IgD-negative memory B cell (primary cell): ENCODE data around the gene WWC1. TPM values are rescaled to one million over a fixed set of nuclear protein-coding genes. Genes with fewer than 3 reads are reported as not detected.
"Not testable (repeated sequence)": the region's sequence is repeated elsewhere in the genome, so short reads cannot be mapped to it uniquely, and the experiment has no call there.

Experiments
- H3K27ac Mint-ChIP-seq, 3 donors: one replicate each; pipeline ENCODE4 v1.8.0; 2020 to 2022; ENCODE audit warnings: mild to moderate bottlenecking in 3 of 3, mixed read lengths in 3 of 3, moderate library complexity in 1 of 3
- H3K27me3 Mint-ChIP-seq: one replicate; pipeline ENCODE4 v1.8.0; 2021; ENCODE audit warnings: mixed read lengths
- H3K36me3 Mint-ChIP-seq: one replicate; pipeline ENCODE4 v1.8.0; 2020; ENCODE audit warnings: mild to moderate bottlenecking, mixed read lengths
- H3K4me1 Mint-ChIP-seq, 3 donors: one replicate each; pipeline ENCODE4 v1.8.0; 2020 to 2022; ENCODE audit warnings: mixed read lengths in 3 of 3, mild to moderate bottlenecking in 1 of 3
- H3K4me3 Mint-ChIP-seq, 4 donors: one replicate each; pipeline ENCODE4 v1.8.0; 2020 to 2022; ENCODE audit warnings: mild to moderate bottlenecking in 4 of 4, mixed read lengths in 4 of 4, moderate library complexity in 3 of 4
- H3K9me3 Mint-ChIP-seq, 3 donors: one replicate each; pipeline ENCODE4 v1.8.0; 2020 to 2021; ENCODE audit warnings: mixed read lengths in 3 of 3, mild to moderate bottlenecking in 1 of 3
- polyA plus RNA-seq: library from polyadenylated mRNA; unstranded; fragments of 300-500 nt; fragmentation: Illumina TruSeq; gene quantifications from one replicate; pipeline ENCODE4 v1.2.3, GENCODE V29; 2021

The WWC1 gene
- polyA plus RNA-seq, 1 donor from 2014 or later, result 0.09 TPM

- H3K4me1 Mint-ChIP-seq, result peaks cover 4 to 7% (median 5%) of the 10 kb centered on the region in 3 donors
- no peak overlapping the region for H3K27ac Mint-ChIP-seq
- H3K4me3 Mint-ChIP-seq, result no peak overlapping the region
- H3K9me3 Mint-ChIP-seq, result no peaks in the 10 kb centered on the region
- H3K36me3 Mint-ChIP-seq, result no peaks in the 10 kb centered on the region
- H3K27me3 Mint-ChIP-seq, result peaks cover 13% of the 10 kb centered on the region
Observed at GRCh38 chr5:168295574-168296201, 4.2 kb downstream of the WWC1 start.

DNA sequence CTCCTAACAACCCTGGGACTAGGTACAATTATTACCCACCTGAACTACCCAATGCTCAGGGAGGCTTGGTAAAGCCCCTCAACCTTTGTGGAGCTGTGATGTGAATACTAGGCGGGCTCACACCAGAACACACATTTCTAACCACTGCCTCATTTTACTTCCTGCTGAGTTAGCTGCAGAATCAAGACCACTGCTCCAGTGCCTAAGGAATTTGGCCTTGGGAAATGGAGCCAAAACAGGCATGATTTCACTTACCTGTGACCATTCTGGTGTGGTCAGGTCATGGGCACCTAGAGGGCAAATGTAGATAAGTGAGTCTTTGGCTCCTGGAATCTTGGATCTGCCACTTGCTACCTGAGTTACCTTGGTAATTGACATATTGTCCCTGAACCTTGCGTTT is 5.2 kb downstream of the WWC1 start:
- H3K4me3 Mint-ChIP-seq, result no peak overlapping the region
- H3K27ac Mint-ChIP-seq, result no peak overlapping the region
- peaks cover 13% of the 10 kb centered on the region for H3K27me3 Mint-ChIP-seq

DNA sequence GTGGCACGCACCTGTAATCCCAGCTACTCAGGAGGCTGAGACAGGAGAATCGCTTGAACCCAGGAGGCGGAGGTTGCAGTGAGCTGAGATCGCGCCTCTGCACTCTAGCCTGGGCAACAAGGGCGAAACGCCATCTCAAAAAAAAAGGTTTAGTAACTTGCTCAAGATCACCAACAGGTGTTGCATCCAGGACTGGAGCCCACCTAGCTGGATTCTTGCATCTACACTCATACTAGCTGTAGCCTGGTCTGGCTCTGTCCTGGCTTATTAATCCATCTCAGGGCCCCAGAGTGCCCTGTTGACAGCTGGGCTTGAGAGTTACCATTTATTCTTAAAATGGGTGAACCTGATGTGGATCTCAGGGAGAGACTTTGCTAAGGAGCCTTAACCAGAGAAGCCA is 7.5 kb downstream of the WWC1 start:
- Mint-ChIP-seq H3K4me1 (peaks cover 0 to 2% (median 2%) of the 10 kb centered on the region in 3 donors), H3K27ac (no peak overlapping the region), H3K36me3 (no peaks in the 10 kb centered on the region), H3K27me3 (peaks cover 3% of the 10 kb centered on the region), H3K4me3 (no peak overlapping the region), H3K9me3 (no peaks in the 10 kb centered on the region)

More for the DNA sequence above, 5.2 kb downstream of the WWC1 start:
- H3K4me1 Mint-ChIP-seq, result peaks cover 0 to 2% (median 2%) of the 10 kb centered on the region in 3 donors
- no peaks in the 10 kb centered on the region for H3K36me3 Mint-ChIP-seq
- no peaks in the 10 kb centered on the region for H3K9me3 Mint-ChIP-seq

DNA sequence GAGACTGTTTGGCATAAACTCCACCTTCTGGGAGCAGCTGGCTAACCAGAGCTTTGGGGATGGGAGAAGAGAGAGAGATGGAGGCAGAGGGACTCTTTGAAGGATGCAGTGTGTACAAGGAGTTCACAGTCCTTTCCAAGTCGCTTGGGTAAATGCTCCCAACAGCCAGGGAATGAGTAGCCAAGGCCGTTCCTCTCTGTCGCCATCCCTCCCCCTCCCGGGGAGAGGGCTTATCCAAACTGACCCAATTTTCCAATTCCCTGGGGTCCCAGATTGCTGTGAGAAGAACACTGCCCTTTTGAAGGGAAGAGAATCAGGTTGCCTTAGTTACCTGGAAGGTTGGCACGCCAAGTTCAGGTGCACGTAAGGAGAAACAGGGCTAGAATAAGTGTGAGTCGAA is 7.9 kb downstream of the WWC1 start:
- no peaks in the 10 kb centered on the region for H3K36me3 Mint-ChIP-seq
- H3K27ac Mint-ChIP-seq, result no peak overlapping the region
- no peak overlapping the region for H3K4me3 Mint-ChIP-seq

DNA sequence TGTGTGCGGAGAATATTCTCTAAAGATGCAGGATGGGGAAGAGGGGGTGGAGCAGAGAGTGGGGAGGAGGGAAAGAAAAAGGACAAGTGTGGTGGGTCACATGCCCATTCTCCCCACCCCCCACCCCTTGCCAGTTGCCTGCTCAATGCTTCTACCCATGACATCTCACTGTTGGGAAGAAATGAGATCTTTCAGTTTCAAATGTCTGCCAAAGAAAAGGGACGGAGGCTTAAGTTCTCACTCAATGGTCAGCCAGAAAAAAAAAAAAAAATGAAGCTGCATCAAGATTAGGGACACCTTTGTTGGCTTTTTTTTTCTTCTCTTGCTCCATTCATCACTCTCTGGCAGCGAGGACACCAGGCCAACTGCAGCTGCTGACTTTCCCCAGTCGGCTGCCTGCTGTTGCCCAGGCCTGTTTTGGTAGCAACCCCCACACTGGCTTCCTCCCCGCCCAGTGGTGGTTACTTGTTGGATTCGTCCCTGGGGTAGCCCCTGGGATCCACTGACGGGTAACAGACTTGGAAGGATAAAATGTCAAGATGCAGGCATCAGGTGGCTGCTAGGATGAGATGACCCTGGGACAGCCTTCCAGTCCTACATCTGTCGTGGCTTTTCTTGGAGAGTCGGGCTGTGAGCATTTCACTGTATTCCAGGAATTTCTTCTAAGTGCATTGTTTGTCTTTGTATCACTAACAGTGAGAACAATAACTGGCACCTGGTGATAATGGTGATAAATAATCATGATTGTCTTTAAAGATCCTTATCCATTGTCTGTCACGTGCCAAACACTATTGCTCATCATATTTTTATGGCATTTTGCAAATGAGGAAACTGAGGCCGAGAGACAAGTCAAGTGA is 9.1 kb downstream of the WWC1 start:
- H3K27ac Mint-ChIP-seq, result no peak overlapping the region
- H3K36me3 Mint-ChIP-seq, result no peaks in the 10 kb centered on the region
- peaks cover 1% of the 10 kb centered on the region for H3K27me3 Mint-ChIP-seq
- H3K4me1 Mint-ChIP-seq, result peaks cover 0 to 2% (median 2%) of the 10 kb centered on the region in 3 donors
- H3K4me3 Mint-ChIP-seq, result no peak overlapping the region
- no peaks in the 10 kb centered on the region for H3K9me3 Mint-ChIP-seq

More for the DNA sequence above, 7.9 kb downstream of the WWC1 start:
- H3K27me3 Mint-ChIP-seq, result peaks cover 3% of the 10 kb centered on the region
- peaks cover 0 to 2% (median 2%) of the 10 kb centered on the region in 3 donors for H3K4me1 Mint-ChIP-seq
- no peaks in the 10 kb centered on the region for H3K9me3 Mint-ChIP-seq

- peaks cover 0 to 2% (median 2%) of the 10 kb centered on the region in 3 donors for H3K4me1 Mint-ChIP-seq
- H3K36me3 Mint-ChIP-seq, result no peaks in the 10 kb centered on the region
- H3K4me3 Mint-ChIP-seq, result no peak overlapping the region
- no peak overlapping the region for H3K27ac Mint-ChIP-seq
- no peaks in the 10 kb centered on the region for H3K27me3 Mint-ChIP-seq
- no peaks in the 10 kb centered on the region for H3K9me3 Mint-ChIP-seq
Observed at GRCh38 chr5:168301593-168302390, 10.3 kb downstream of the WWC1 start.

GRCh38 chr5:168302785-168303184 is 11.3 kb downstream of the WWC1 start:
- no peaks in the 10 kb centered on the region for H3K9me3 Mint-ChIP-seq

DNA sequence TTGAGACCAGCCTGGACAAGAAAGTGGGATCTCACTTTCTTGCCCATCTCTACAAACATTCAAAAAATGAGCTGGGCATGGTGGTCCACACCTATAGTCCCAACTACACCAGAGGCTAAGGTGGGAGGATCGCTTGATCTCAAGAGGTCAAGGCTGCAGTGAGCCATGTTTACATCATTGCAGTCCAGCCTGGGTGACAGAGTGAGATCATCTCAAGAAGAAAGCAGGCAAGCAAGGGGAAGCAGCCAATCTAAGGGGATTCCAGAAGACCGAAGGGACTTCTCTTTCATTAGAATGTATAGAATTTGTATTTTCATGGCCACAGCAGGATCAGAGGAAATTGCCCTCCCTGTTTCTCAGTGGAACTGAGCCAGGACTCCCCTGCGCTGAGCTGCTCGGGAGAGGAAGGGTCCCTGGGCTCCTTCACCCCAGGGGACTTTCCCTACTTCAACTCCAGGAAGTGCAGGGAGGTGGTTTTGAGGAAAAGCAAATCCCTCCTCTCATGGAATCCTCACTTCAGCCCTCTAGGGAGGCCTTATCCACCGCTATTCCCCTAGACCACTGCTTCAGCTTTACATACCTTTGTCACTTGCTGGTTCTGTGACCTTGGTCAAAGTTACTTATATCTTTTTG is 12.1 kb downstream of the WWC1 start:
- Mint-ChIP-seq H3K9me3 (no peaks in the 10 kb centered on the region), H3K27me3 (no peaks in the 10 kb centered on the region), H3K4me1 (peaks cover 0 to 2% (median 2%) of the 10 kb centered on the region in 3 donors), H3K36me3 (no peaks in the 10 kb centered on the region), H3K4me3 (no peak overlapping the region), H3K27ac (no peak overlapping the region)

More at GRCh38 chr5:168302785-168303184, 11.3 kb downstream of the WWC1 start:
- Mint-ChIP-seq H3K27me3 (no peaks in the 10 kb centered on the region), H3K36me3 (no peaks in the 10 kb centered on the region), H3K27ac (no peak overlapping the region), H3K4me1 (peaks cover 0 to 2% (median 2%) of the 10 kb centered on the region in 3 donors), H3K4me3 (no peak overlapping the region)

- Mint-ChIP-seq H3K27me3 (no peaks in the 10 kb centered on the region), H3K4me3 (no peak overlapping the region), H3K9me3 (no peaks in the 10 kb centered on the region), H3K27ac (no peak overlapping the region), H3K36me3 (no peaks in the 10 kb centered on the region), H3K4me1 (peaks cover 0 to 2% (median 2%) of the 10 kb centered on the region in 3 donors)
Observed at GRCh38 chr5:168304349-168304748, 12.9 kb downstream of the WWC1 start.

GRCh38 chr5:168305281-168305680 is 13.8 kb downstream of the WWC1 start:
- Mint-ChIP-seq H3K36me3 (no peaks in the 10 kb centered on the region), H3K4me3 (no peak overlapping the region), H3K4me1 (peaks cover 0 to 2% (median 2%) of the 10 kb centered on the region in 3 donors), H3K27me3 (no peaks in the 10 kb centered on the region), H3K9me3 (no peaks in the 10 kb centered on the region), H3K27ac (no peak overlapping the region)

DNA sequence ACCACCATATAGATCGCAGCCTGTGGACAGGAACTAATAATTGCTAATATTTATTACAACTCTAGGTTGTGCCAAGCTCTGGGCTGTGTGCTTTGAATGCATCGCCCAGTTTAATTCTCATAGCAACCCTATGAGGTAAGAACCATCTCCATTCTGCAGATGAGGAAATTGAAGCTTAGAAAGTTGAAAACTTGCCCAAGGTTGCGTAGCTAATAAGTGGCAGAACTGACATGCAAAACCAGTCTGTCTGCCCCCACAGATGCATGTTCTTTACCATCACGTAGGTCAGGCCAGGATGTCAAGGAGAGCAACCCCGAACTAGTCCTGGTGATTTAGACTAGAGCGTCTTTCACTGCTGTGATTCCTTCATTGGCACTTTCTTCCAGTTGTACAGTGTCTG is 15.6 kb downstream of the WWC1 start:
- H3K4me3 Mint-ChIP-seq, result no peak overlapping the region
- H3K4me1 Mint-ChIP-seq, result peaks cover 0 to 2% (median 2%) of the 10 kb centered on the region in 3 donors
- H3K9me3 Mint-ChIP-seq, result no peaks in the 10 kb centered on the region
- peaks cover 1% of the 10 kb centered on the region for H3K27me3 Mint-ChIP-seq
- H3K27ac Mint-ChIP-seq, result no peak overlapping the region
- H3K36me3 Mint-ChIP-seq, result no peaks in the 10 kb centered on the region

DNA sequence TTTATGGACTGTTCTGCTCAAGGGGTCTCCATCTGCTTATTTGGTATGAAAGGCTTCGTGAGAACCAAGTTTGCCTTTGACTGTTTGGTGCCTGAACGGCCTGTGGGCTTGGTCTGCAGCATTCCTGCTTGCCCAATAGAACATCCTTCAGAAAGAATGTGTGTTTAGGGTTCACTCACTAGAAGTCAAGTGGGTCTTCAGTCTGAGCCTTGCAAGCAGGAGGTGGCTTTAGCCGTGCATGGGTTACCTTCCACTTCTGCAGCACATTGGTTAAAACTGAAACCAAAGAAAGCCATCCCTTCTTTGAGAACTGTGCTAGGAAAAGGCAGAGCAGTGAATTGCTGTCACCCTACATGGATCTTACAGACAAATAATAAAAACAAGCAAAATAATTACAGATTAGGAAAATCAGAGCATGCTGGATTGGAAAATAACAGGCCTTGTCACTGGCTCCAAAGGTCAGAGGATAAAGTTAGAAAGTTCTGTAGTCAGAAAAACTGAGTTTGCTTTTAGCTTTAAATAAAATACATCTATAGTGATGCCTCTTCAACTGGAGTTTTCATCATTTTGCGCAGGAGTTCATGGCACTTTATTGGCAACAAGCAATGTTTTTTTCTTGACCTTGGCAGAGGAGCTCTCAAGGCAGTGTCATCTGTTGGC is 16.6 kb downstream of the WWC1 start:
- Mint-ChIP-seq H3K27ac (no peak overlapping the region), H3K27me3 (peaks cover 1% of the 10 kb centered on the region), H3K4me1 (peaks cover 0 to 2% (median 2%) of the 10 kb centered on the region in 3 donors), H3K36me3 (no peaks in the 10 kb centered on the region), H3K9me3 (no peaks in the 10 kb centered on the region), H3K4me3 (no peak overlapping the region)

- Mint-ChIP-seq H3K9me3 (no peaks in the 10 kb centered on the region), H3K4me3 (no peak overlapping the region), H3K36me3 (no peaks in the 10 kb centered on the region), H3K27ac (no peak overlapping the region), H3K4me1 (no peaks in the 10 kb centered on the region), H3K27me3 (peaks cover 1% of the 10 kb centered on the region)
Observed at GRCh38 chr5:168308976-168309598, 17.6 kb downstream of the WWC1 start.

- not testable (repeated sequence) for H3K9me3 Mint-ChIP-seq, H3K4me1 Mint-ChIP-seq, H3K36me3 Mint-ChIP-seq, H3K4me3 Mint-ChIP-seq, H3K27ac Mint-ChIP-seq, H3K27me3 Mint-ChIP-seq
Observed at GRCh38 chr5:168310541-168310940, 19.1 kb downstream of the WWC1 start.
